HepG2 (cell line): Measurements from ENCODE around the gene CCM2. TPM values are rescaled to one million over a fixed set of nuclear protein-coding genes. Genes with fewer than 3 reads are reported as not detected.

ENCODE experiments used
- ATAC-seq: fragments of 200-7000 bp; cut with Tn5 transposase; 3 replicates; pipeline ENCODE4 v1.9.1; 2020; ENCODE audit warnings: mild to moderate bottlenecking, moderate library complexity
- BruUV-seq: library from RNA; stranded (reverse); fragments of 400-500 nt; replicated peaks from 2 replicates; lab custom pipeline; 2021; lab: Mats Ljungman, UMichigan
- CTCF ChIA-PET: fragments of 300-600 bp; formaldehyde crosslinking; extraction: SDS; loops from one replicate; lab custom pipeline; 2021; ENCODE audit warnings: low total read pairs, inconsistent platforms, low intra/inter-chr PET ratio; lab: Yijun Ruan, JAX
- POLR2A ChIA-PET: fragments of 350-600 bp; sonication (Branson Sonifier 250); formaldehyde crosslinking; loops from one replicate; lab custom pipeline; 2020; ENCODE audit warnings: antibody characterized with exemption, inconsistent platforms; lab: Yijun Ruan, JAX
- DNase-seq: peaks from one replicate; pipeline ENCODE4 v3.0.0-alpha.2; 2015; ENCODE audit warnings: low spot score
- FAIRE-seq: peaks from 3 replicates; lab custom pipeline; 2011; peaks lifted over from hg19 to GRCh38; lab: Jason Lieb, UNC
- H2AFZ ChIP-seq: one replicate; pipeline ENCODE4 v1.6.1; 2011; ENCODE audit warnings: low read length, inconsistent platforms
- H3K27ac ChIP-seq: fragments of 300-600 bp; 3 replicates; pipeline ENCODE4 v1.8.0; 2011; ENCODE audit warnings: mixed run types, mild to moderate bottlenecking, mixed read lengths, low read length, inconsistent platforms; ENCODE audit not compliant: insufficient read depth; ENCODE audit errors: extremely low read length
- H3K27me3 ChIP-seq, 2 experiments: fragments of 200-600 bp in 1 of 2; 2 replicates in 1 of 2; 3 replicates in 1 of 2; pipeline versions ENCODE4 v1.6.0 to v1.8.0; 2011; ENCODE audit warnings: low read length in 2 of 2, mild to moderate bottlenecking in 2 of 2, moderate library complexity in 2 of 2, inconsistent platforms in 1 of 2; ENCODE audit not compliant: insufficient read depth in 2 of 2, control insufficient read depth in 1 of 2
- H3K36me3 ChIP-seq, 2 experiments: fragments of 200-600 bp in 1 of 2; replicated peaks in 1 of 2; 2 replicates in 1 of 2; 3 replicates in 1 of 2; pipeline versions ENCODE4 v1.5.1 to v1.8.0; 2011; ENCODE audit warnings: low read length in 2 of 2, inconsistent platforms in 1 of 2; ENCODE audit not compliant: insufficient read depth in 2 of 2, control insufficient read depth in 1 of 2
- H3K4me1 ChIP-seq: 2 replicates; pipeline ENCODE4 v1.5.1; 2012; ENCODE audit warnings: low read length, inconsistent platforms; ENCODE audit not compliant: insufficient read depth
- H3K4me2 ChIP-seq: 2 replicates; pipeline ENCODE4 v1.6.0; 2011; ENCODE audit warnings: low read depth, low read length, inconsistent platforms
- H3K4me3 ChIP-seq, 3 experiments: fragments of 200-600 bp in 1 of 3; sonication (generic), shearing (Covaris generic) in 1 of 3; replicated peaks in 1 of 3; 2 replicates each; pipeline ENCODE4 v1.5.1; 2011 to 2016; ENCODE audit warnings: low read length in 3 of 3, inconsistent platforms in 2 of 3, low read depth in 2 of 3, mild to moderate bottlenecking in 2 of 3, control low read depth in 1 of 3, mixed read lengths in 1 of 3; ENCODE audit not compliant: insufficient read depth in 1 of 3
- H3K79me2 ChIP-seq: one replicate; pipeline ENCODE4 v1.6.1; 2011; ENCODE audit warnings: low read length, inconsistent platforms; ENCODE audit not compliant: insufficient read depth
- H3K9ac ChIP-seq: 2 replicates; pipeline ENCODE4 v1.6.0; 2011; ENCODE audit warnings: mild to moderate bottlenecking, low read depth, low read length, inconsistent platforms; ENCODE audit not compliant: insufficient read depth
- H3K9me3 ChIP-seq: 2 replicates; pipeline ENCODE4 v1.5.1; 2012; ENCODE audit warnings: mild to moderate bottlenecking, low read length
- H4K20me1 ChIP-seq: 2 replicates; pipeline ENCODE4 v1.6.0; 2011; ENCODE audit warnings: inconsistent platforms, mild to moderate bottlenecking, low read length, moderate library complexity; ENCODE audit not compliant: insufficient read depth
- CCDC6 ChIP-seq: sonication (generic); formaldehyde crosslinking; IDR thresholded peaks from 2 replicates; pipeline ENCODE4 v1.8.1; 2022; ENCODE audit warnings: mild to moderate bottlenecking, missing genetic modification reagents, moderate library complexity
- REXO4 ChIP-seq: sonication (generic); formaldehyde crosslinking; IDR thresholded peaks from 2 replicates; pipeline ENCODE4 v1.8.0; 2022; ENCODE audit warnings: missing genetic modification reagents, mild to moderate bottlenecking, borderline replicate concordance
- SRSF1 ChIP-seq: fragments of 200-400 bp; formaldehyde crosslinking; optimal IDR thresholded peaks from 2 replicates; pipeline ENCODE3; 2017; ENCODE audit warnings: mild to moderate bottlenecking, low read depth, low read length, moderate library complexity
- TEAD3 ChIP-seq: optimal IDR thresholded peaks from 2 replicates; pipeline ENCODE3; 2016; ENCODE audit warnings: borderline replicate concordance
- ZNF207 ChIP-seq: fragments of 450-650 bp; IDR thresholded peaks from 2 replicates; pipeline ENCODE4 v1.6.1; 2016; ENCODE audit warnings: antibody characterized with exemption, borderline replicate concordance
- ZNF335 ChIP-seq: sonication (generic); formaldehyde crosslinking; IDR thresholded peaks from 2 replicates; pipeline ENCODE4 v1.4.0; 2020; ENCODE audit warnings: missing genetic modification reagents
- ZNF430 ChIP-seq: sonication (generic); formaldehyde crosslinking; IDR thresholded peaks from 2 replicates; pipeline ENCODE4 v1.9.0; 2021; ENCODE audit warnings: mild to moderate bottlenecking, missing genetic modification reagents
- ZNF570 ChIP-seq: sonication (generic); formaldehyde crosslinking; IDR thresholded peaks from 2 replicates; pipeline ENCODE4 v1.4.0; 2020; ENCODE audit warnings: mild to moderate bottlenecking, missing genetic modification reagents, borderline replicate concordance
- ZNF589 ChIP-seq: sonication (generic); formaldehyde crosslinking; conservative IDR thresholded peaks from 2 replicates; pipeline ENCODE4 v1.8.0; 2022; ENCODE audit warnings: mild to moderate bottlenecking, moderate library complexity, missing genetic modification reagents
- WGBS: methylation state at CpG from one replicate; pipeline ENCODE4 v1.1.6; 2017; ENCODE audit warnings: low lambda C conversion rate; 5-methylcytosine and 5-hydroxymethylcytosine counted together
- in situ Hi-C: cut with HindIII; loops from 2 replicates; pipeline ENCODE4 v1.10.0; 2017; ENCODE audit warnings: low pct_unique_long_range_greater_than_20kb; ENCODE audit not compliant: extremely low pct_ligation_motif_present
- intact Hi-C: fragments of 100-400 bp; cut with micrococcal nuclease; formaldehyde crosslinking; loops from one replicate; pipeline ENCODE4 v1.10.0; 2022; ENCODE audit not compliant: unreplicated experiment
- polyA plus RNA-seq, 8 experiments: library from polyadenylated mRNA; depleted of rRNA in 3 of 8; stranded (reverse) in 7 of 8; unstranded in 1 of 8; fragments of >200 nt; fragmentation: Illumina TruSeq in 4 of 8; extraction: Trizol in 4 of 8; gene quantifications; 2 replicates each; pipeline versions ENCODE4 v1.2.1 to v1.2.3, GENCODE V29; 2011 to 2016; ENCODE audit warnings: low read depth in 4 of 8, missing spikeins in 1 of 8, mixed read lengths in 1 of 8; ENCODE audit not compliant: insufficient read depth in 1 of 8
- total RNA-seq, 5 experiments: library from RNA; depleted of rRNA; stranded (reverse); fragments of >200 nt; fragmentation: Illumina TruSeq; extraction: Trizol; gene quantifications; 2 replicates each; pipeline ENCODE4 v1.2.3, GENCODE V29; 2016; ENCODE audit warnings: low read depth in 1 of 5
- TF ChIP-seq, protein P1 (sequence below): sonication (generic); formaldehyde crosslinking; IDR thresholded peaks from 2 replicates; pipeline ENCODE4 v1.9.0; 2021; ENCODE audit warnings: missing genetic modification reagents, borderline replicate concordance
- TF ChIP-seq, protein P2 (sequence below): sonication (generic); formaldehyde crosslinking; IDR thresholded peaks from 2 replicates; pipeline ENCODE4 v1.5.0; 2020; ENCODE audit warnings: mild to moderate bottlenecking, missing genetic modification reagents, moderate library complexity
- TF ChIP-seq, protein P3 (sequence below): sonication (generic); formaldehyde crosslinking; IDR thresholded peaks from 2 replicates; pipeline ENCODE4 v1.4.0; 2020; ENCODE audit warnings: missing genetic modification reagents

CCM2 gene
- total and polyA plus RNA-seq, 2 of the 13 experiments (the other 11 are each of a cell fraction or from before 2014, with no cell fraction given): 13.7 to 15.8 TPM

DNA sequence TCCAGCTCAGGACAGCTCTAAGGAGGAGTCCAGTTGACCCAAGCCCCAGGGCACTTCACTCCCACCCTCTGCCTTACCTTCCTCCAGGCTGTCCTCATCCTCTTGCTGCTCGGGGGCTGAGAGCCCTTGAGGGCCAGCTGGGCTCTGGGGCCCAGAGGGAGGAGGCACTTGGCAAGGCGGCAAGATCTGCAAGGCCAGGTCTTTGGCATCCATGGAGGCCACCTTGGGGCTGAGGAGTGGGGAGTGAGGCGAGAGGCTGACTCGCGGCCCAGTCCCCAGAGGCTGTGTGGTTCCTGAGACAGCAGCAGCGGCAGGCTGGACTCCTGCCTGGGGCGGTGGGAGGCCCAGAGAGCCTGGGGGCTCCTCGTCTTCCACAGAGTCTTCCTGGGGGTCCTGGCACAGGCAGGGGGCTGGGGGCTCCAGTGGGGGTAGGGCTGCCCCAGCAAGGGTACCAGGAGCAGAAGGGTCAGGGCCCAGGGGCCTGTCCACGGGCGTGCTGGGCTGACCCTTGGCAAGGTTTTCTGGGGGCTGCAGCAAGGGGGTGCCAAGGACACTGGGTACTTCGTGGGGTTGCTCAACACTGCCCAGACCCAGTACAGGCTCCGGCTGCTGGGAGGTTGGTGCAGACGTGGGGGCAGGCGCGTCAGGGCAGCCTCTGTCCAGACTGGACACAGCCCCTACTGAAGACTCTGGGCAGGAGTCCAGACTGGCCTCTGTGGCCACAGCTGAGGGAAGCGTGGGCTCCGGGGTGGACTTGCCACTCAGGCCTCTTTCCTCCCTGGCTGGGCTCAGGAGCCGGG is 82.2 kb downstream of the CCM2 start (continued):
- TF ChIP-seq SRSF1 (no peak), ZNF589 (no peak), TEAD3 (CRISPR knock-in tag) (no peak), ZNF430 (CRISPR knock-in tag) (no peak), ZNF335 (CRISPR knock-in tag) (no peak), ZNF207 (no peak), ZNF570 (CRISPR knock-in tag) (no peak)
- TF ChIP-seq, protein P1, sequence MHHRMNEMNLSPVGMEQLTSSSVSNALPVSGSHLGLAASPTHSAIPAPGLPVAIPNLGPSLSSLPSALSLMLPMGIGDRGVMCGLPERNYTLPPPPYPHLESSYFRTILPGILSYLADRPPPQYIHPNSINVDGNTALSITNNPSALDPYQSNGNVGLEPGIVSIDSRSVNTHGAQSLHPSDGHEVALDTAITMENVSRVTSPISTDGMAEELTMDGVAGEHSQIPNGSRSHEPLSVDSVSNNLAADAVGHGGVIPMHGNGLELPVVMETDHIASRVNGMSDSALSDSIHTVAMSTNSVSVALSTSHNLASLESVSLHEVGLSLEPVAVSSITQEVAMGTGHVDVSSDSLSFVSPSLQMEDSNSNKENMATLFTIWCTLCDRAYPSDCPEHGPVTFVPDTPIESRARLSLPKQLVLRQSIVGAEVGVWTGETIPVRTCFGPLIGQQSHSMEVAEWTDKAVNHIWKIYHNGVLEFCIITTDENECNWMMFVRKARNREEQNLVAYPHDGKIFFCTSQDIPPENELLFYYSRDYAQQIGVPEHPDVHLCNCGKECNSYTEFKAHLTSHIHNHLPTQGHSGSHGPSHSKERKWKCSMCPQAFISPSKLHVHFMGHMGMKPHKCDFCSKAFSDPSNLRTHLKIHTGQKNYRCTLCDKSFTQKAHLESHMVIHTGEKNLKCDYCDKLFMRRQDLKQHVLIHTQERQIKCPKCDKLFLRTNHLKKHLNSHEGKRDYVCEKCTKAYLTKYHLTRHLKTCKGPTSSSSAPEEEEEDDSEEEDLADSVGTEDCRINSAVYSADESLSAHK: no peak

DNA sequence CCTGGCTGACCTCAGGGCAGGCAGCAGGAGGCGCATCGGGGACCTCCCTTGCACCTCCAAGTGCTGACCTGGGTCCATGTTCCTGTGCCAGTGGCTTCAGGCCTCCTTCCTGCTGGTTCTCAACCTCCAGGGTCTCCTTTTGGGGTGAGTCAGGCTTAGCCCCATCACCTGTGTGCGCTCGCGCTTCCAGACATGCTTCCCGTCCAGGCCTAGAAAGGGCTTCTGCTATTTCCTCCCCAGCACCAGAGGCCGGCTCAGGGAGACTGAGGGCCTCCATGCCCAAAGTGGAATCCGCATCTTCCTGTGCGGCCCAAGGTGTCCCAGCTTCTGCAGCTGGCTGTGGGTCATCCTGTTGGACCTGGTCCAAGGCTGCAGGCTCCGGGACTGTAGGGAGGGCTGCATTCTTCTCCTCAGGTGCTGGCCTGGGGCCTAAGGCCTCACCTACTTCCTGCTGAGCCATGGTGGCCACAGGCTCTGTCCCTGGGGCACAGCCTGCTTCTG is 82.9 kb downstream of the CCM2 start:
- Histone ChIP-seq H3K4me3 (no peak overlapping the region), H3K79me2 (no peaks in the 10 kb centered on the region), H3K36me3 (no peaks in the 10 kb centered on the region), H4K20me1 (no peaks in the 10 kb centered on the region), H3K4me2 (no peak overlapping the region), H3K4me1 (peaks cover 4% of the 10 kb centered on the region; the same call in 1 of the 2 replicates), H3K9ac (no peak overlapping the region), H3K9me3 (no peaks in the 10 kb centered on the region), H2AFZ (no peak overlapping the region), H3K27ac (no peak overlapping the region), H3K27me3 (peaks cover 9 to 33% of the 10 kb centered on the region in 2 experiments)
- intact Hi-C loops: no loop called here
- ChIA-PET CTCF (no interaction called here), POLR2A (no interaction called here)
- in situ Hi-C loops: no loop called here
- TF ChIP-seq, protein P2, sequence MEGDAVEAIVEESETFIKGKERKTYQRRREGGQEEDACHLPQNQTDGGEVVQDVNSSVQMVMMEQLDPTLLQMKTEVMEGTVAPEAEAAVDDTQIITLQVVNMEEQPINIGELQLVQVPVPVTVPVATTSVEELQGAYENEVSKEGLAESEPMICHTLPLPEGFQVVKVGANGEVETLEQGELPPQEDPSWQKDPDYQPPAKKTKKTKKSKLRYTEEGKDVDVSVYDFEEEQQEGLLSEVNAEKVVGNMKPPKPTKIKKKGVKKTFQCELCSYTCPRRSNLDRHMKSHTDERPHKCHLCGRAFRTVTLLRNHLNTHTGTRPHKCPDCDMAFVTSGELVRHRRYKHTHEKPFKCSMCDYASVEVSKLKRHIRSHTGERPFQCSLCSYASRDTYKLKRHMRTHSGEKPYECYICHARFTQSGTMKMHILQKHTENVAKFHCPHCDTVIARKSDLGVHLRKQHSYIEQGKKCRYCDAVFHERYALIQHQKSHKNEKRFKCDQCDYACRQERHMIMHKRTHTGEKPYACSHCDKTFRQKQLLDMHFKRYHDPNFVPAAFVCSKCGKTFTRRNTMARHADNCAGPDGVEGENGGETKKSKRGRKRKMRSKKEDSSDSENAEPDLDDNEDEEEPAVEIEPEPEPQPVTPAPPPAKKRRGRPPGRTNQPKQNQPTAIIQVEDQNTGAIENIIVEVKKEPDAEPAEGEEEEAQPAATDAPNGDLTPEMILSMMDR (CRISPR knock-in tag): peak; percentile 30; the same call in 1 of the 2 replicates
- TF ChIP-seq CCDC6 (CRISPR knock-in tag) (no peak), REXO4 (CRISPR knock-in tag) (no peak)
- TF ChIP-seq, protein P3, sequence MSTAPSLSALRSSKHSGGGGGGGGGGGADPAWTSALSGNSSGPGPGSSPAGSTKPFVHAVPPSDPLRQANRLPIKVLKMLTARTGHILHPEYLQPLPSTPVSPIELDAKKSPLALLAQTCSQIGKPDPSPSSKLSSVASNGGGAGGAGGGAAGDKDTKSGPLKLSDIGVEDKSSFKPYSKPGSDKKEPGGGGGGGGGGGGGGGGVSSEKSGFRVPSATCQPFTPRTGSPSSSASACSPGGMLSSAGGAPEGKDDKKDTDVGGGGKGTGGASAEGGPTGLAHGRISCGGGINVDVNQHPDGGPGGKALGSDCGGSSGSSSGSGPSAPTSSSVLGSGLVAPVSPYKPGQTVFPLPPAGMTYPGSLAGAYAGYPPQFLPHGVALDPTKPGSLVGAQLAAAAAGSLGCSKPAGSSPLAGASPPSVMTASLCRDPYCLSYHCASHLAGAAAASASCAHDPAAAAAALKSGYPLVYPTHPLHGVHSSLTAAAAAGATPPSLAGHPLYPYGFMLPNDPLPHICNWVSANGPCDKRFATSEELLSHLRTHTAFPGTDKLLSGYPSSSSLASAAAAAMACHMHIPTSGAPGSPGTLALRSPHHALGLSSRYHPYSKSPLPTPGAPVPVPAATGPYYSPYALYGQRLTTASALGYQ (CRISPR knock-in tag): no peak
- FAIRE-seq (no peak), DNase-seq (no peak), ATAC-seq (peak; percentile 18)
- no CpG with 5 or more reads among the region's 10 CpGs for WGBS
- BruUV-seq: no TSS peak
